ENCODE results near the gene PPM1F.
"Not testable (repeated sequence)": the region's sequence is repeated elsewhere in the genome, so short reads cannot be mapped to it uniquely, and the experiment has no call there.

PPM1F gene

GRCh38 chr22:21919526-21920307 is 32.9 kb downstream of the PPM1F start:
- no peak for DNase-seq (ENCODE audit: low spot score)

- DNase-seq (ENCODE audit: low spot score), result no peak
Observed at GRCh38 chr22:21918466-21919185, 34.0 kb downstream of the PPM1F start.

- no peak for DNase-seq (ENCODE audit: low spot score)
Observed at GRCh38 chr22:21917959-21918261, 34.7 kb downstream of the PPM1F start.

DNA sequence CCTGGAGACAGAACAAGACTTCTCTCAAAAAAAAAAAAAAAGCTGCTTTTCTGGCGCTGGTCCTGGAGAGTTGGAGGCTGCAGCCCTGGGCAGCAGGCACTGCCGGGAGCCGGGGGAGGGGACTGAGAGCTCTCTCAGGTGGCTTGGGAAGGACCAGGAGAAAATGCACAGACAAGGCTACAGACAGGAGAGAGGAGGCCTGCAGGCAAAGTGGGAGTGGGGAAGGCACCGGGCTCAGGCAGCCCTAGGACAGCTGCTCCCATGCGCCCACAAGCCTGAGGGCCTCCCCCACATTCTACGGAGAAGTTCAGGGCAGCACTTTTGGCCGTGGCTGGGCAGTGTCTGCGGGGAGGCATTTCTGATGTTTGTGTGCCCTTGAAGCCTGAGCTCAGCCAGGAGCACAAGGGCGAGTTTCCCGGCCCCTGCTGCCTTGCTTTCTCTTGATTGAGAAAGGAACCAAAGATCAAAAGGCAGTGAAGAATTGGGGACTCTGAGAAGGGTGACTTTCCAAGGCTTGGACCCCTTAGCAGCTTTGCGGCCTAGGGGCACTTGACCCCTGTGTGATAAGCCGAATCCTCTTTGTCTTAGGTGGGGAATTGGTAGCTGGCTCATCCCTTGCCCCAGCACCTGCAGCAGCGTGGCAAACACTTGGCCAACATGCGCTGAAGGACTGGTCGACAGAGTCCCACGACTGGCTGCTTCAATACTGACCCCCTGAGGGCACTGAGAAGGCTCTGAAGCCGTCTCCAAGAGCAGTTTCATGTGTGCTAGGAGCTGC is 35.3 kb downstream of the PPM1F start:
- no peak for DNase-seq (ENCODE audit: low spot score)

DNA sequence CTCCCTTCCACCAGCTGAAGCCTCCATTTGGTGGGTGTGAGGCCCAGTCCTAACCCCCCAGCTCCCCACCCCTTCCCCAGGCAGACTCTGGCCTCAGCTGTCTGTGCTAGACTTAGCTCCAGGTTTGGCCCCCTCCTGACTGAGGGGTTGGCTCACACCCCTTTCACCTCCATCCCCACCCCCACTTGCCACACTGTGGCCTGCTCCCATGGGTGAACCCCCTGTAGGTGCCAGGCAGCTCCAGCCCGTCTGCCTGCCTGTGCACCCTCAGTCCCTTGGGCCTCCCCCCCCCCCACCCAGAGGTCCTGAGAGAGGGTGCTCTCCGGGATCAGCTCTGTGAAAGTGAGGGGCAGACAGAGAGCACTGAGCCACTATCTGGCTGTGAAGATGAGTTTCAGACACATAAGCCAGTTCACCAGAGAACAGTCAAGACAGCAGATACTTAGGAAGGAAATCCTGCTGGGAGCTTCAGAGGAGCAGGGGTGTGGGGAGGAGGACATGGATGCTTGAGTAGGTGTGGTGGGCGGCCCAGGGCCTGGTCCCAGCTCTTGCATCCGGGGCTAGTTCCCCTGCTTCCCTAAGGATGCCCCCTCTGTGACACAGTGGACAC is 36.2 kb downstream of the PPM1F start:
- no peak for DNase-seq (ENCODE audit: low spot score)

GRCh38 chr22:21915624-21916308 is 36.9 kb downstream of the PPM1F start:
- DNase-seq (ENCODE audit: low spot score), result no peak

DNA sequence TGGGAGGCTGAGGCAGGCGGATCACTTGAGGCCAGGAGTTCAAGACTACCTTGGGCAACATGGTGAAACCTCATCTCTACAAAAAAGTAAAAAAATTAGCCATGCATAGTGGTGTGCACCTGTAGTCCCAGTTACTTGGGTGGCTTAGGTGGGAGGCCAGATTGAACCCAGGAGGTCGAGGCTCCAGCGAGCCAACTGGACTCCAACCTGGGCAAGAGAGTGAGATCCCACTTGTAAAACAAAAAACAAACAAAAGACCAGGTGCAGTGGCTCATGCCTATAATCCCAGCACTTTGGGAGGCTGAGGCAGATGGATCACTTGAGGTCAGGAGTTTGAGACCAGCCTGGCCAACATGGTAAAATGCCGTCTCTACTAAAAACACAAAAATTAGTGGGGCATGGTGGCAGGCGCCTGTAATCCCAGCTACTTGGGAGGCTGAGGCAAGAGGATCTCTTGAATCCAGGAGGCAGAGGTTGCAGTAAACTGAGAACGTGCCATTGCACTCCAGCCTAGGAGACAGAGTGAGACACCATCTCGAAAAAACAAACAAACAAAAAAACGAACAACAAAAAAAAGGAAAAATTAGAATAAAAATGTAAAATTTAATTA is 38.5 kb downstream of the PPM1F start:
- DNase-seq (ENCODE audit: low spot score), result not testable (repeated sequence)

DNA sequence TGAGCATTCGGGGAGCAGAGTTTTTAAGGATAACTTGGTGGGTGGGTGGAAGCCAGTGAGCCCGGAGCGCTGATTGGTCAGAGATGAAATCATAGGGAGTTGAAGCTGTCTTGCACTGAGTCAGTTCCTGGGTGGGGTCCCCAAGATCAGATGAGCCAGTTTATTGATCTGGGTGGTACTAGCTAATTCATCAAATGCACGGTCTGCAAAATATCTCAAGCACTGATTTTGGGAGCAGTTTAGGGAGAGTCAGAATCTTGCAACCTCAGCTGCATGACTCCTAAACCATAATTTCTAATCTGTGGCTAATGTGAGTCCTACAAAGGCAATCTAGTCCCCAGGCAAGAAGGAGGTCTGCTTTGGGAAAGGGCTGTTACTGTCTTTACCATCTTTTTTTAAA is 42.3 kb downstream of the PPM1F start:
- DNase-seq (ENCODE audit: low spot score), result not testable (repeated sequence)

- DNase-seq (ENCODE audit: low spot score), result no peak
Observed at GRCh38 chr22:21909871-21910270, 42.8 kb downstream of the PPM1F start.

DNA sequence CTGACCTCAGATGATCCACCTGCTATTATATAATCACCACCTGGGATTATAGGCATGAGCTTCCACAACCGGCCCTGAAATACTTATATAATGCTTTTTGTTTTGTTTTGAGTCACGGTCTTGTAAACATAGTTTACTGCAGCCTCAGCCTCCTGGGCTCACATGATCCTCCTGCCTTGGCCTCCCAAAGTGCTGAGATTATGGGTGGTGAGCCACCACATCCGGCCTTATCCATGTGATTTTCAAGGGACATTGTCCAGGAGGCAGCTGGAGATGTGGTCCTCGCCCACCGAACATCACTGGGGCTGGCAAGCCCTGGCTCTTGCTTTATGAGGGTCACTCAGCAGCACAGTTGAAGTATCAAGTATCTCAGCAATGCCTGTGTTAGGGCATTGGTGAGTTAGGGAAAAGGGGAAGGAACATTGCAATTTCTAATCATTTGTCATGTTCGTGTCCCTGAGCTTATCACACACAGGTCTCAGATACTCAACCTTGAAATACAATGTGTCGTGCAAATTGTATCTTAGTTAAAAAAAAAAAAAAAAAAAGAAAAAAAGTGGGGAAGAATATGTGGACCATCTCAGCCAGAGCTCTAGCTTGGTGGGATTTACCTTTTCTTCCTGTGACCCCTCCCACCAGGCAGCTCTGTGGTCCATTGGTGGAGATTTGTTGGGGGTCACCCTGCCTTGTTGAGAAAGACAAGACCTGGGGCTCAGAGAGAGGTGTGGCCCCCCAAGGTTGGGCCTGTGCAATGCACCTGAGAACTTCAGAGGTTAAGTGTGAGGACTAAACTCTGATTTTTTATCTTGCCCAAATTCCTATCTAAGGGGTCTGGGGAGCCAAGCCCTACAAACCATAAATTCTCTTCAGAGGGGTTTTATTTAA is 44.8 kb downstream of the PPM1F start:
- DNase-seq (ENCODE audit: low spot score), result no peak

- DNase-seq (ENCODE audit: low spot score), result not testable (repeated sequence)
Observed at GRCh38 chr22:21905234-21905633, 47.4 kb downstream of the PPM1F start.

DNA sequence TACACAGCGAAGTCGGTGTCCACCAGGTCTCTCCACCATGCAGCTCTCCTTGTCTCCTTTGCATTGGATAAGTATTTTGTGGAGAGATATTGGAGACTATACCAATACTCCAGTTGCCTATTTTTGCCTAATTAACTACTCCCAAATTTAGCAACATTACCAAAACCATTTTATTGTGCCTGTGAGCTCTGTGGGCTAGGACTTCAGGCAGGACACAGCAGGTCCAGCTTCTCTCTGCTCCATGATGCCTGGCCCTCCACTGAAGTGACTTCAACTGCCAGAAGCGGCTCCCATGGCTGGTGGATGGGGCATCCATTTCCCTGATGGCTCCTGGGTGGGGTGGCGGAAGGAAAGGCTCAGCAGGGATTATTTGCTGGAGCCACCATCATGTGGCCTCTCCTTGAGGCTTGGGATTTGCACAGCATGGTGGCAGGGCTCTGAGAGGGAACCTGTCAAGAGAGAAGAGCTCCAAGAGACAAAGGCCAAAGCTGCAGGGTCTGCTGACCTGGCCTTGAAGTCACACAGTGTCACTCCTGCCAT is 48.3 kb downstream of the PPM1F start:
- no peak for DNase-seq (ENCODE audit: low spot score)

DNA sequence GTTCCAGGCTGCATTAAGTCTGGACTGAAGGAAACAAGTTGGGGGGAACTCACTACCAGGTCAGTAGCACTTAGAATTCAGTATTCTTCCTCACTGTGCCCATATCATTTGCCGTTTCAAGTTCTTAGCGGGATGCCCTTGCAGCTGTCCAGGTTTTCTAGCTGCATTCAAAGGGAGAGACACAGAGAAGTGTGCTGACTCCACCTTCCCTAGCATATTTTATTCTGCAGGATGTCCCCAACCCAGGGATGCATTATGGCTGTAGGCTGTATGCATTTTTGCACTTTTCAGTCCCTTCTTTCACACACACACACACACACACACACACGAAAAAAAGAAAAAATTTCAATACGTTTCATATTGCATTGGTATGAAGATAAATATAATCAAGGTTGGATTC is 49.4 kb downstream of the PPM1F start:
- no peak for DNase-seq (ENCODE audit: low spot score)

DNA sequence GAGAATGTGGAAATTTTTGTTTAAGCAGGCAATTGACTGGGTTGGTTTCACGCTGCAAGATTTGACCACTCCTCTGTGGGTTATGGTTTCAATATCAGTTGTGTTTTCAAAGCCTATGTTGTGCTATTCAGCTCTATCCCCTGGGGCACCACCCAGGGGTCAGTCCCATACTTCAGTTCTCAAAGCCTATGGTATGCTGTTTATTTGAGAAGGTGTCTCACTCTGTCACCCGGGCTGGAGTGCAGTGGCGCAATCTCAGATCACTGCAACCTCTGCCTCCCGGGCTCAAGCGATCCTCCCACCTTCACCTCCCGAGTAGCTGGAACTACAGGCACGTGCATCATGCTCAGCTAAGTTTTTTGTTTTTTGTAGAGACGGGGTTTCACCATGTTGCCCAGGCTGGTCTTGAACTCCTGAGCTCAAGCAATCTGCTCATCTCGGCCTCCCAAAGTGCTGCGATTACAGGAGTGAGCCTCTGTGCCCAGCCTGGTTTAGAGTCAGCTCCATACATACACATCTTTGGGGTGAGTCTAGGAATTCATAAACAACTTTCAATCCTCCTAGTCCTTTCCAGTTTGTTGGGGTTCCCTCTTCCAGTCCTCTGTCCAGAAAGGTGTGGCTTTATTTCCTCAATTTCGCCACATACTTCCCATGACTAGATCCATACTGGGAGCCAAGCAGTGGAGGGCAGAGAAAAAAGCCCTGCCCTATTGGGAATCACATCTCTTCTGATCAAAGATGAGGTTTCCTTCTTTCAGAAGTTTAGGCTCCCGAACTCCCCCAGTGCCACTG is 50.2 kb downstream of the PPM1F start:
- no peak for DNase-seq (ENCODE audit: low spot score)

- no peak for DNase-seq (ENCODE audit: low spot score)
Observed at GRCh38 chr22:21898354-21898896, 54.2 kb downstream of the PPM1F start.

DNA sequence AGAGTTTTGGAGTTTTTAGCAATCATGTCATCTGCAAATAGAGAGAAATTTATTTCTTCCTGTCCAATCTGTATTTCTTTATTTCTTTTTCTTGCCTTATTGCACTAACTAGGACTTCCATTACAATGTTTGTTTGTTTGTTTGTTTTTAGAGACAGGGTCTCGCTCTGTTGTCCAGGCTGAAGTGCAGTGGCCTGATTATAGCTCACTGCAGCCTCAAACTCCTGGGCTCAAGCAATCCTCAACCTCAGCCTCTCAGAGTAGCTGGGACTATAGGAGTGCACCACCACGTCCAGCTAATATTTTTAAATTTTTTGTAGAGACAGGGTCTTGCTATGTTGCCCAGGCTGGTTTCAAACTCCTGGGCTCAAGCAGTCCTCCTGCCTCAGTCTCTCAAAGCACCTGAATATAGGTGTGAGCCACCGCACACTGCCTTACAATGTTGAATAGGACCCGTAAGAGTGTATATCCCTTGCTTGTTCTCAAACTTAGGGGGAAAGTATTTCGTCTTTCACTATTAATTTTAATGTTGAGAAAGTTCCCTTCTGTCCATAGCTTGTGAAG is 55.6 kb downstream of the PPM1F start:
- DNase-seq (ENCODE audit: low spot score), result no peak

DNA sequence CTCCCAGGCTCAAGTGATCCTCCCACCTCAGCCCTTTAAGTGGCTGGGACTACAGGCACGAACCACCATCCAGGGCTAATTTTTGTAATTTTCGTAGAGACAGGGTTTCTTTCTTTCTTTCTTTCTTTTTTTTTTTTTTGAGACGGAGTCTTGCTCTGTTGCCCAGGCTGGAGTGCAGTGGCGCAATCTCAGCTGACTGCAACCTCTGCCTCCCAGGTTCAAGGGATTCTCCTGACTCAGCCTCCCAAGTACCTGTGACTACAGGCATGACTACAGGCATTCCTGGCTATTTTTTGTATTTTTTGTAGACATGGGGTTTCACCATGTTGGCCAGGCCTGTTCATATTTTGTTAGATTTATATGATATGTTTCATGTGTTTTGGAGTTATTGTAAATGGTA is 56.4 kb downstream of the PPM1F start:
- not testable (repeated sequence) for DNase-seq (ENCODE audit: low spot score)

DNA sequence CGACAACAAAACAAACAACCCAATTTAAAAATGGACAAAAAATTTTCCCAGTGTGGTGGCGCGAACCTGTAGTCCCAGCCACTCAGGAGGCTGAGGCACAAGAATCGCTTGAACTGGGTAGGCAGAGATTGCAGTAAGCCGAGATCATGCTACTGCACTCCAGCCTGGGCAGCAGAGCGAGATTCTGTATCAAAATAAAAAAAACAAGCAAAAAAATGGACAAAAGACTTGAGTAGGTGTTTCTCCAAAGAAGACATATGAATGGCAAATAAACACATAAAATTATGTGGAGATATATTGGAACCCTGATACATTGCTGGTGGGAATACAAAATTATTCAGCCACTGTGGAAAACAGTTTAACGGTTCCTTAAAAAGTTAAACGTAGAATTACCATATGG is 57.8 kb downstream of the PPM1F start:
- DNase-seq (ENCODE audit: low spot score), result no peak
